Islet of Langerhans (tissue), 1 donor: ENCODE results near the gene CUX1.
"Not testable (repeated sequence)": the region's sequence is repeated elsewhere in the genome, so short reads cannot be mapped to it uniquely, and the experiment has no call there.

Experiments used
- FAIRE-seq: peaks from one replicate; lab custom pipeline; 2011; peaks lifted over from hg19 to GRCh38; lab: Jason Lieb, UNC

CUX1 gene

GRCh38 chr7:101817471-101818286 is at the start of gene CUX1:
Gene CUX1, plus strand, starts transcription at chr7:101817626. Its CDS starts 14 bp downstream, at chr7:101817640.
- peak; percentile 47 for FAIRE-seq

GRCh38 chr7:101768280-101768679 is 49.1 kb upstream of the CUX1 start:
- FAIRE-seq = no peak

- no peak for FAIRE-seq
Measured at GRCh38 chr7:101770466-101770865, 47.0 kb upstream of the CUX1 start.

GRCh38 chr7:101772508-101773211 is 44.8 kb upstream of the CUX1 start:
- FAIRE-seq = no peak

GRCh38 chr7:101775181-101775580 is 42.2 kb upstream of the CUX1 start:
- FAIRE-seq = no peak

- no peak for FAIRE-seq
Measured at GRCh38 chr7:101778026-101778580, 39.3 kb upstream of the CUX1 start.

- FAIRE-seq = no peak
Measured at GRCh38 chr7:101779267-101779666, 38.2 kb upstream of the CUX1 start.

GRCh38 chr7:101780281-101780680 is 37.1 kb upstream of the CUX1 start:
- FAIRE-seq = no peak

GRCh38 chr7:101781439-101781838 is 36.0 kb upstream of the CUX1 start:
- no peak for FAIRE-seq

GRCh38 chr7:101782476-101782875 is 35.0 kb upstream of the CUX1 start:
- no peak for FAIRE-seq

- FAIRE-seq = no peak
Measured at GRCh38 chr7:101782896-101783295, 34.5 kb upstream of the CUX1 start.

- no peak for FAIRE-seq
Measured at GRCh38 chr7:101783381-101784181, 33.8 kb upstream of the CUX1 start.

GRCh38 chr7:101784292-101785127 is 32.9 kb upstream of the CUX1 start:
- FAIRE-seq = no peak

GRCh38 chr7:101787864-101788263 is 29.6 kb upstream of the CUX1 start:
- FAIRE-seq = no peak

- no peak for FAIRE-seq
Measured at GRCh38 chr7:101788517-101788916, 28.9 kb upstream of the CUX1 start.

GRCh38 chr7:101790566-101791293 is 26.7 kb upstream of the CUX1 start:
- no peak for FAIRE-seq

GRCh38 chr7:101792051-101792681 is 25.3 kb upstream of the CUX1 start:
- no peak for FAIRE-seq

- FAIRE-seq = not testable (repeated sequence)
Measured at GRCh38 chr7:101792682-101793071, 24.7 kb upstream of the CUX1 start.

GRCh38 chr7:101795461-101795860 is 22.0 kb upstream of the CUX1 start:
- FAIRE-seq = no peak

- FAIRE-seq = not testable (repeated sequence)
Measured at GRCh38 chr7:101798173-101798572, 19.3 kb upstream of the CUX1 start.
